Inflammatory macrophage (primary cell): Measurements from ENCODE around the gene PON3.

Source experiments
- DNase-seq, 2 donors: peaks; one replicate each; pipeline ENCODE4 v3.0.0-alpha.2; 2020 to 2022
- total RNA-seq, 18 experiments: gene quantifications; one replicate each; lab custom pipeline; 2026; ENCODE audit warnings: mixed read lengths in 6 of 18, inconsistent platforms in 2 of 18; lab: John Stamatoyannopoulos, UW

Gene PON3
- total RNA-seq, result 0 to 0.21 (median 0) reads per million in 18 experiments

- peak in 1 of 2 donors; percentile 2 for DNase-seq
These were observed at the start of gene PON3 for GRCh38 chr7:95396136-95397032. Gene PON3, minus strand, starts transcription at chr7:95396375. Its CDS starts 25 bp downstream, at chr7:95396350.

GRCh38 chr7:95444796-95445195, 48.6 kb upstream of the PON3 start:
- no peak for DNase-seq

DNA sequence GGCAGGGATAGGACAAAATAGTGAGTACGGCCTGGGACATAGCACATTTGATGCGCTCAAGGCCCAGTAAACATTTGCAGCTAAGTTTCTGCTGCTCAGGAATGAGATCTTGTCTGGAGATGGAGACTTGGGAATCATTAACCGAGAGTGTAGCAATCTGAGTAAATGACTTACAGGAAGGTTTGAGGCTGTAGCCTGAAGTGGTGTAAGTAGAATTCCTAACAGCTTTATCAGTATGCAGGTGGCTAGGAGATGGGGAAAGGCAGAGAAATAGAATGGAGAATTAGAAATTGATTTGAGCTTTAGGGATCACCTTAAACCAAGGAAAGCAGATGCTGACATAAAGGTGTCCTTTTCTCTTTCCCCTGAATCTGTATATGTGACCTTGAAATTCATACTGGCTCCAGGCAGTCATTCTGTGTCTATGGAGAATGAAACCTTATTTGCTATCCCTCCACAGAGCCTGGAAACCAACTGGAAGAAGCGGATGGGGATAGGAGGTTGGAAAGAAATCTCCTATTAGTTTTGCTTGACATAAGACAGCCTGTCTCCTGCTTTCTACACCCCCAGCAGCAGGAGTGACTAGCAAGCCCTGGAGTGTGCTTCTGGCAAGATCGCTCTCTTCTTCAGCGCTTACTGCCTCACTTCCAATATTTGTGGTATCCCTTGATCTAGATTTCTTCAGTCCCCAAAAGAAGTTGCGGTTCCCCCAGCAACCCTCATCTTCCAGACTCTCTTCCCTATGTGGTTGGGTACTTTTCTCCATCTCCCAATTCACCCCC, 45.1 kb upstream of the PON3 start:
- DNase-seq, result no peak

GRCh38 chr7:95440394-95441038, 44.3 kb upstream of the PON3 start:
- no peak for DNase-seq

DNA sequence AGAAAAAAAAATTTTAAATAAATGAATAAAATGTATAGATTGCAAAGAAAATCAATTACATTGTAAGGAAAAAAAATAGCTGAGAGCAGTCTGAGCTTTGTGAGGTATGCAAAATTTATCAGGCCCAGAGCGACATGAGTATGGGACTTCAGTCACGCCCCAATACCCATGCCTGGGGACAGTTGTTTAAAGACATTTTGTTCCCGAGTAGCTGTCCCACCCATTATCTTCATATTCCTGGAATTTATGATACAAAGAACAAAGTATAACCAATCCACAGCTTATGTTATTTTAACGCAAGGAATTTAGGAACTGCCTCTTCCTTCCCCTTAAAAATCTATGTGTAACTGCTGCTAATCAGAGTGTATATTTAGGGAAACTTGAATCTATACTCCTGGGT, 40.2 kb upstream of the PON3 start:
- DNase-seq, result no peak

GRCh38 chr7:95435422-95435780, 39.2 kb upstream of the PON3 start:
- no peak for DNase-seq

DNA sequence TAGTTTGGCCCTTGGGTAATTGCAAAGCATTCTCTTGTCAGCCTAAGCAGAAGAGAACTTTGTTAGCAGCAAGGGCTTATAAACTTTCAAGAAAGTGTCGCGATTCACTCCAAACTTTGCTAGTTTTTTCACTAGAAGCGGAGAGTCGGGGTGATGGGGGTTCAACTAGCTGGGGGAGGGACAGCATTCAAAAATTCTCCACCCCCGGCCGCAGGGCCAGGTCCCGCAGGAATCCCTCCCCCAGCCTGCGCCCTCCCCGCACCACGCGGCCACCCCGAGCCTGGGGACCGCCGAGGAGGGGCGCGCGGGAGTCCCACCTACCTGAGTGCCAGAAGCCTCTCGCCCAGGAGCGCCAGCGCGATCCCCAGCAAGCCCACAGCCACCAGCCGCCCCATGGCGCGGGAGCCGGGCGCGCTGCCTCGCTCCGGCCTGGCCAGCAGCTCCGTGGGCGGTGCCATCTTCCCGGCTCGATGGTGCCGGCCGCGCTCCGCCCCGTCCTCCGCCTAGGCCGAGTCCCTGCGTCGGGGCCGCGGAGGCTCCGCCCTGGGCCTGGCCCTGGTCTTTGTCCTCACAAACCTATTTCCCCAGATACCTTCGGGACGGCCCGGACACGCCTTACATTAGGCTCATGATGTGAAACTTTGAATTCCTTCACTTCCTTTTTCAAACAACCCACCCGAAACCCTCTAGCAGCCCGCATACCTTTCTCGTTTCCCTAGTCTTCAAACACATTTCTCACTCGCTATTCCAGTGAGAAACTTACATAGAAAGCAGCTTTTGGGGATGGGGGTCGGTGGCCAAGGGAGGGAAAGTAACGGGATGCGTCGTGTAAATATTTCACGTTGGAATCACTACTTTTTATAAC, 38.6 kb upstream of the PON3 start, which contains the start of gene PON2:
Gene PON2 (minus strand): TSS at position 472 of the 865 bp plus-strand sequence. CDS start 77 bp downstream, at position 395.
- peak; percentile 59 to 83 for DNase-seq

GRCh38 chr7:95433952-95434556, 37.9 kb upstream of the PON3 start:
- DNase-seq, result no peak

- DNase-seq, result no peak
These were observed 37.0 kb upstream of the PON3 start for GRCh38 chr7:95433129-95433528.

- DNase-seq, result peak in 1 of 2 donors; percentile 3
These were observed 36.4 kb upstream of the PON3 start for GRCh38 chr7:95432606-95433005.

- no peak for DNase-seq
These were observed 34.7 kb upstream of the PON3 start for GRCh38 chr7:95430864-95431263.

GRCh38 chr7:95429241-95429990, 33.2 kb upstream of the PON3 start:
- no peak for DNase-seq

DNA sequence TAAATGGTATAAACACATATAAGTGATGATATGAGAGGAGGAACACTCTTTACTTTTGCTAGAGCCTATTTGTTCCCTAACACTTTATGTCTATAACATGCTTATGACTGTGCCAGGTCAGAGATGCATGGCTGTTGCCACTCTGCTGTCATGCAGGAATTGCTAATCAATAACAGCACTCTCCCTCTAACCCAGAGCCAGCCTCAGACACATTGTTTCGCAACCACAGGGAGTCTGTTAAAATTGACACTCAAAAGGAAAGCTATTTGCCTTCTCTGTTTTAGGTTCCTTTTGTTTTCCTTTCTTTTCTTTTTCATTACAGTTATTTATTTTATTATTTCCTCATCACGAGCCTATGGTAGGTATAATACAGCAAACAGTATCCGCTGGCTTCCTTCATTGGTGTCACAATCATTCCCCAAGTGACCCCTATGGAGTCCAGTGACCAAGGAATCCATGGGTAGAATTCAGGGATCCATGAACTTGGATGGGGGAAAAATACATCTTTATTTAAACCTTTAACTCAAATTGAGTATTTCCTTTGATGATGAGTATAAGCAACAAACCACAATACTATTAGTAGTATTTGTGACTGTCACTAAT, 31.8 kb upstream of the PON3 start:
- no peak for DNase-seq

- no peak for DNase-seq
These were observed 31.0 kb upstream of the PON3 start for GRCh38 chr7:95427166-95427565.

DNA sequence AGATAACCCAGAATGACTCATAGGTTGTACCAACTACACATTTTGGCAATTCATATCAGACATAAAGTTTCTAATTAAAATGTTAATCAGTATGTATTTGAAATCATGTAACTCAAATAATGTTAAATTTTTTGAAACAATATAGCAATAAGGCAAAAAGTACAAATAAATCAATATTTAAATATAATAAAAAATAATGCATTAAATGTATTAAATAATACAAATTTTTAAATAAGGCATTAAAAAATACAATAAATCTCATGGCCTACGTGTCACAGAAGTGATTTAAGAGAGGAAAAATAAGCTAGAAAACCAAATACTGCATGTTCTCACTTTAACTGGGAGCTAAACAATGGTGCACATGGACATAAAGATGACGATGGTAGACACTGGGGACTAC, 29.5 kb upstream of the PON3 start:
- no peak for DNase-seq

DNA sequence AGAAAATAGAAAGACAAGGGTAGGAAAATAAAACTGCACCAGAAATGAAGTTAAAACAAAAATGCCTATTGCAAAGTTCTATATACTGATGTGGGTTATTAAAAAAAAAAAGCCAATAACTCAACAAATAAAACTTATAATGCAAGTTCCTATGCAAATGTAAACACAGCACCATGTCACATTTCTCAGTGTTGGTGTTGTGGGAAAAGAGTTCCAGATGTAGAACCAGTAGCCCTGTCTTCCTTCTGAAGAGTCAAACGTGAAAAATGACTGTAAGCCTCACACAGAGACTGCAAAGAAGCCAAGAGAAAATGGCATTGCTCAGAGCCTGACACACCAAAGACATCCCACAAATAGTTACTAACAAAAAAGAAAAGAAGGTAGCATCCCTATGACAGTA, 28.5 kb upstream of the PON3 start:
- no peak for DNase-seq

DNA sequence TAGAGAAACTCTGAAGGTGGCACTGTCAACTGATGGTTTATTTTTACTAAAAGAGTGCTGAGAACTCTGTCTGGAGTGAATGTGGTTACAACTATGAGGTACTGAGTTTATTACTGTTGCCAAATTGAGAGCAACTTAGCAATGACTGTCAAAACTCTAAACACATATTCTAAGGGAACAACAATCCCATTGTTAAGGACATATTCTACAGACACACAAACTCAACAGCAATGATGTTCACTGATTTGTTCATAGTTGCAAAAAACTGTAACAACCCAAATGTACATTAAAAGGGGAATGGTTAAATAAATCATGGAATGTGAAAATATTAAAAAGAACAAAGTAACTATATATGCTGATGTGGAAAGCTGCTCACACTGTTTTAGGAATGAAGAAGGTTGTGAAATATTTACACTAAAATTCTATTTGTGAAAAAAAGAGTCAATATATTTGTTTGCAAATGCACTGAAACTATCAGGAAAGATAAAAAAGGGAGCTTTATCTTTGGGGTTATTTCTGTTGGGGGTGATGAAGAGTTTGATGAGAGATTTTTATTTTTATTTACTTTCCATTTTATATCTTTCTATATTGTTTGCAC, 25.8 kb upstream of the PON3 start:
- DNase-seq, result no peak

- DNase-seq, result no peak
These were observed 25.0 kb upstream of the PON3 start for GRCh38 chr7:95421000-95421846.

DNA sequence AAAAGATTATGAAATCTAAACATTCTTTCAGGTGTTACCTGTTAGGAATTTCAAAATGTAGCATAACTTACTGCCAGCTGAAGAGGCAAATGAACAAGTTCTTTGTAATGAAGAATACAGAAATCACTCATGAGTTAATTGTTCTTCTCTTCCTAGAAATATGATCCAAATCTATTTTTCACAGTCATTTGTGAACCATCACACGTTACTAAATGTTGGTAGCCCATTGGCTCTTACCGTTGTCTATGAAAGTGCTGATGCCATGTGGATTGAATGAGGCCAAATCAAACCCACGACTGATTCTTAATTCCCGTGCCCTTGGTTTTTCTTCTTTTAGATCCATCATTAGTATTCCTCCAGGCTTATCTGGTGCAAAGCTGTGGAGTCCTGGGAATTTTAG, 15.9 kb upstream of the PON3 start:
- no peak for DNase-seq
